IMR-90 (cell line): Measurements from ENCODE around the gene SCFD2. TPM values are rescaled to one million over a fixed set of nuclear protein-coding genes. Genes with fewer than 3 reads are reported as not detected.

Source experiments
- ATAC-seq: fragments of 200-7000 bp; cut with Tn5 transposase; 2 replicates; pipeline ENCODE4 v1.9.1; 2020; ENCODE audit warnings: low read depth, mild to moderate bottlenecking, moderate library complexity
- BruUV-seq: library from RNA; stranded (reverse); fragments of 400-500 nt; replicated peaks from 2 replicates; lab custom pipeline; 2021; lab: Mats Ljungman, UMichigan
- CTCF ChIA-PET: fragments of 300-600 bp; formaldehyde crosslinking; extraction: SDS; loops from one replicate; lab custom pipeline; 2021; ENCODE audit warnings: antibody characterized with exemption; lab: Yijun Ruan, JAX
- POLR2A ChIA-PET: fragments of 300-600 bp; sonication (Branson Sonifier 250); formaldehyde crosslinking; loops from one replicate; lab custom pipeline; 2022; ENCODE audit warnings: antibody characterized with exemption; ENCODE audit not compliant: unreplicated experiment; lab: Charles Lee
- DNase-seq: peaks from one replicate; pipeline ENCODE4 v3.0.0; 2013
- H2AFZ ChIP-seq: replicated peaks from 2 replicates; pipeline ENCODE3; 2013; ENCODE audit warnings: low read length, mild to moderate bottlenecking; ENCODE audit not compliant: poor library complexity
- H2AK5ac ChIP-seq: 2 replicates; pipeline ENCODE4 v1.6.1; 2013; ENCODE audit warnings: low read depth, low read length, inconsistent platforms
- H2AK9ac ChIP-seq: replicated peaks from 2 replicates; pipeline ENCODE3; 2013; ENCODE audit warnings: mild to moderate bottlenecking, low read depth, low read length, moderate library complexity; ENCODE audit not compliant: poor library complexity
- H2BK120ac ChIP-seq: 2 replicates; pipeline ENCODE4 v1.6.1; 2013; ENCODE audit warnings: low read depth, low read length, inconsistent platforms
- H2BK15ac ChIP-seq: 3 replicates; pipeline ENCODE4 v1.6.1; 2013; ENCODE audit warnings: low read depth, low read length, inconsistent platforms
- H2BK20ac ChIP-seq: 2 replicates; pipeline ENCODE4 v1.6.1; 2013; ENCODE audit warnings: low read depth, mild to moderate bottlenecking, inconsistent platforms, low read length, moderate library complexity
- H2BK5ac ChIP-seq: 2 replicates; pipeline ENCODE4 v1.6.1; 2013; ENCODE audit warnings: mild to moderate bottlenecking, low read depth, low read length, inconsistent platforms; ENCODE audit not compliant: poor library complexity, severe bottlenecking
- H3K14ac ChIP-seq: replicated peaks from 2 replicates; pipeline ENCODE4 v1.6.1; 2013; ENCODE audit warnings: low read depth, low read length, inconsistent platforms
- H3K18ac ChIP-seq: 2 replicates; pipeline ENCODE4 v1.6.1; 2013; ENCODE audit warnings: low read depth, low read length, control low read depth
- H3K23ac ChIP-seq: 2 replicates; pipeline ENCODE4 v1.6.1; 2013; ENCODE audit warnings: low read depth, low read length, inconsistent platforms
- H3K27ac ChIP-seq: 2 replicates; pipeline ENCODE4 v1.5.1; 2013; ENCODE audit warnings: mild to moderate bottlenecking, control low read depth, low read length; ENCODE audit not compliant: insufficient read depth
- H3K27me3 ChIP-seq: 2 replicates; pipeline ENCODE4 v1.6.1; 2013; ENCODE audit warnings: low read length; ENCODE audit not compliant: control insufficient read depth, insufficient read depth
- H3K36me3 ChIP-seq: 2 replicates; pipeline ENCODE4 v1.6.1; 2013; ENCODE audit warnings: low read length, mixed read lengths; ENCODE audit not compliant: control insufficient read depth, insufficient read depth
- H3K4ac ChIP-seq: 2 replicates; pipeline ENCODE4 v1.6.1; 2013; ENCODE audit warnings: low read depth, low read length, inconsistent platforms
- H3K4me1 ChIP-seq: 2 replicates; pipeline ENCODE4 v1.6.1; 2013; ENCODE audit warnings: low read length, mixed read lengths; ENCODE audit not compliant: control insufficient read depth, insufficient read depth
- H3K4me2 ChIP-seq: 2 replicates; pipeline ENCODE4 v1.6.1; 2013; ENCODE audit warnings: low read depth, mild to moderate bottlenecking, control low read depth, low read length, moderate library complexity
- H3K4me3 ChIP-seq: 2 replicates; pipeline ENCODE4 v1.5.1; 2013; ENCODE audit warnings: low read depth, mild to moderate bottlenecking, control low read depth, low read length, moderate library complexity; ENCODE audit not compliant: insufficient read depth
- H3K56ac ChIP-seq: 2 replicates; pipeline ENCODE4 v1.6.1; 2013; ENCODE audit warnings: low read length, inconsistent platforms; ENCODE audit not compliant: insufficient read depth; ENCODE audit errors: extremely low read depth
- H3K79me1 ChIP-seq, 2 experiments: 2 replicates each; pipeline ENCODE4 v1.6.1; 2013; ENCODE audit warnings: low read length in 2 of 2, inconsistent platforms in 1 of 2, low read depth in 1 of 2
- H3K9ac ChIP-seq: 2 replicates; pipeline ENCODE4 v1.6.1; 2013; ENCODE audit warnings: low read depth, low read length, control low read depth
- H3K9me1 ChIP-seq: 2 replicates; pipeline ENCODE4 v1.6.1; 2013; ENCODE audit warnings: low read length, inconsistent platforms; ENCODE audit not compliant: insufficient read depth
- H3K9me3 ChIP-seq: 2 replicates; pipeline ENCODE4 v1.6.1; 2013; ENCODE audit warnings: low read length; ENCODE audit not compliant: control insufficient read depth, insufficient read depth
- H4K20me1 ChIP-seq: 2 replicates; pipeline ENCODE4 v1.6.1; 2013; ENCODE audit warnings: low read length, inconsistent platforms; ENCODE audit not compliant: insufficient read depth
- H4K5ac ChIP-seq: 2 replicates; pipeline ENCODE4 v1.6.1; 2013; ENCODE audit warnings: mild to moderate bottlenecking, low read depth, low read length, control low read depth
- H4K8ac ChIP-seq, 2 experiments: 2 replicates each; pipeline ENCODE4 v1.6.1; 2013; ENCODE audit warnings: low read depth in 2 of 2, low read length in 2 of 2, control low read depth in 1 of 2, inconsistent platforms in 1 of 2
- H4K91ac ChIP-seq: 2 replicates; pipeline ENCODE4 v1.6.1; 2013; ENCODE audit warnings: low read depth, low read length, inconsistent platforms; ENCODE audit not compliant: insufficient read depth
- BHLHE40 ChIP-seq: fragments of 150-350 bp; IDR thresholded peaks from 2 replicates; pipeline ENCODE4 v1.6.1; 2016; ENCODE audit warnings: mild to moderate bottlenecking, low read depth, low read length
- CEBPB ChIP-seq: IDR thresholded peaks from 2 replicates; pipeline ENCODE4 v1.6.1; 2012; ENCODE audit warnings: low read depth, low read length, improper control_type of control experiment
- CHD1 ChIP-seq: IDR thresholded peaks from 2 replicates; pipeline ENCODE4 v1.6.1; 2012; ENCODE audit warnings: low read depth, low read length, improper control_type of control experiment
- CTCF ChIP-seq: conservative IDR thresholded peaks from 2 replicates; pipeline ENCODE4 v1.5.1; 2012; ENCODE audit warnings: mild to moderate bottlenecking, low read depth, low read length, improper control_type of control experiment
- FOS ChIP-seq: fragments of 150-350 bp; IDR thresholded peaks from 2 replicates; pipeline ENCODE4 v1.6.1; 2016; ENCODE audit warnings: low read depth, low read length
- MAFK ChIP-seq: IDR thresholded peaks from 2 replicates; pipeline ENCODE4 v1.6.1; 2012; ENCODE audit warnings: low read depth, low read length, improper control_type of control experiment
- MAZ ChIP-seq: IDR thresholded peaks from 2 replicates; pipeline ENCODE4 v1.6.1; 2012; ENCODE audit warnings: low read depth, mild to moderate bottlenecking, low read length, improper control_type of control experiment, moderate library complexity, borderline replicate concordance
- MXI1 ChIP-seq: IDR thresholded peaks from 2 replicates; pipeline ENCODE4 v1.6.1; 2012; ENCODE audit warnings: low read depth, mild to moderate bottlenecking, low read length, moderate library complexity, borderline replicate concordance
- NFE2L2 ChIP-seq: fragments of 150-350 bp; IDR thresholded peaks from 2 replicates; pipeline ENCODE4 v1.6.1; 2016; ENCODE audit warnings: low read depth, mild to moderate bottlenecking, low read length
- POLR2A ChIP-seq: IDR thresholded peaks from 2 replicates; pipeline ENCODE4 v1.6.1; 2012; ENCODE audit warnings: mild to moderate bottlenecking, low read depth, low read length
- RAD21 ChIP-seq: IDR thresholded peaks from 2 replicates; pipeline ENCODE4 v1.6.1; 2012; ENCODE audit warnings: low read length, improper control_type of control experiment
- RCOR1 ChIP-seq: IDR thresholded peaks from 2 replicates; pipeline ENCODE4 v1.6.1; 2012; ENCODE audit warnings: mild to moderate bottlenecking, low read length, improper control_type of control experiment; ENCODE audit not compliant: insufficient replicate concordance
- RFX5 ChIP-seq: IDR thresholded peaks from 2 replicates; pipeline ENCODE4 v1.8.0; 2012; ENCODE audit warnings: low read depth, mild to moderate bottlenecking, low read length, moderate library complexity
- SMC3 ChIP-seq: fragments of 150-350 bp; IDR thresholded peaks from 2 replicates; pipeline ENCODE4 v1.6.1; 2016; ENCODE audit warnings: low read depth, mild to moderate bottlenecking, antibody characterized with exemption, low read length, moderate library complexity
- USF2 ChIP-seq: fragments of 150-350 bp; IDR thresholded peaks from 2 replicates; pipeline ENCODE4 v1.6.1; 2017; ENCODE audit warnings: mild to moderate bottlenecking, antibody characterized with exemption, low read length, low read depth
- dilution Hi-C: fragments of 300-500 bp; cut with HindIII; formaldehyde crosslinking; loops from one replicate; pipeline ENCODE4 v1.14.3; 2018; ENCODE audit warnings: low sequenced_read_pairs; ENCODE audit not compliant: unreplicated experiment
- in situ Hi-C: fragments of 300-500 bp; cut with MboI; formaldehyde crosslinking; loops from 3 replicates; pipeline ENCODE4 v1.14.3; 2019; ENCODE audit warnings: low sequenced_read_pairs, inconsistent platforms, mixed read lengths
- intact Hi-C: fragments of 100-400 bp; cut with micrococcal nuclease; formaldehyde crosslinking; loops from 2 replicates; pipeline ENCODE4 v1.10.0; 2022
- polyA plus RNA-seq, 3 experiments: library from polyadenylated mRNA; depleted of rRNA; stranded (reverse); fragments of >200 nt; gene quantifications; 2 replicates each; pipeline ENCODE4 v1.2.3, GENCODE V29; 2012; ENCODE audit warnings: low replicate concordance in 1 of 3
- total RNA-seq: library from RNA; depleted of rRNA; stranded (reverse); fragments of >200 nt; gene quantifications from 2 replicates; pipeline ENCODE4 v1.2.3, GENCODE V29; 2012
- TF ChIP-seq, protein P1 (sequence below): fragments of 150-350 bp; IDR thresholded peaks from 2 replicates; pipeline ENCODE4 v1.6.1; 2016; ENCODE audit warnings: low read depth, mild to moderate bottlenecking, low read length, moderate library complexity, borderline replicate concordance

SCFD2 gene
- total and polyA plus RNA-seq, 2 of the 4 experiments (the other 2 are of a cell fraction), result 18.9 to 62.4 TPM

GRCh38 chr4:52991472-52991871 is 374.4 kb downstream of the SCFD2 start:
- TF ChIP-seq BHLHE40 (no peak), MXI1 (no peak), RCOR1 (no peak), CTCF (no peak), MAFK (no peak), CEBPB (no peak), MAZ (no peak), POLR2A (no peak), RAD21 (no peak), USF2 (no peak), CHD1 (no peak), NFE2L2 (no peak), FOS (no peak), SMC3 (no peak), RFX5 (no peak)
- TF ChIP-seq, protein P1, sequence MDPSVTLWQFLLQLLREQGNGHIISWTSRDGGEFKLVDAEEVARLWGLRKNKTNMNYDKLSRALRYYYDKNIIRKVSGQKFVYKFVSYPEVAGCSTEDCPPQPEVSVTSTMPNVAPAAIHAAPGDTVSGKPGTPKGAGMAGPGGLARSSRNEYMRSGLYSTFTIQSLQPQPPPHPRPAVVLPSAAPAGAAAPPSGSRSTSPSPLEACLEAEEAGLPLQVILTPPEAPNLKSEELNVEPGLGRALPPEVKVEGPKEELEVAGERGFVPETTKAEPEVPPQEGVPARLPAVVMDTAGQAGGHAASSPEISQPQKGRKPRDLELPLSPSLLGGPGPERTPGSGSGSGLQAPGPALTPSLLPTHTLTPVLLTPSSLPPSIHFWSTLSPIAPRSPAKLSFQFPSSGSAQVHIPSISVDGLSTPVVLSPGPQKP, result no peak
- Histone ChIP-seq H4K20me1 (no peaks in the 10 kb centered on the region), H2BK15ac (no peak overlapping the region), H2AFZ (no peak overlapping the region), H3K4me3 (no peak overlapping the region), H3K9ac (no peak overlapping the region), H3K36me3 (no peaks in the 10 kb centered on the region), H3K4ac (no peak overlapping the region), H2BK120ac (no peak overlapping the region), H2BK5ac (no peak overlapping the region), H3K4me1 (peaks cover 9% of the 10 kb centered on the region), H4K8ac (no peak overlapping the region), H4K91ac (no peak overlapping the region), H3K9me3 (no peaks in the 10 kb centered on the region), H2AK5ac (no peak overlapping the region), H2BK20ac (no peak overlapping the region), H3K79me1 (peaks cover 0 to 10% of the 10 kb centered on the region in 2 experiments; a peak in 1 of 4 replicates), H3K18ac (no peak overlapping the region), H2AK9ac (no peak overlapping the region), H3K9me1 (peaks cover 10% of the 10 kb centered on the region), H3K23ac (no peak overlapping the region), H3K14ac (no peak overlapping the region), H3K27me3 (no peaks in the 10 kb centered on the region), H4K5ac (no peak overlapping the region), H3K27ac (no peak overlapping the region), H3K4me2 (no peak overlapping the region), H3K56ac (no peak overlapping the region)
- in situ Hi-C loops (no loop called here), intact Hi-C loops (no loop called here), dilution Hi-C loops (no loop called here)
- BruUV-seq, result no TSS peak
- CTCF ChIA-PET, result no interaction called here
- no peak for ATAC-seq
- POLR2A ChIA-PET, result no interaction called here
- no peak for DNase-seq
